ENCODE measurements around the gene B3GALT6.
A peak's percentile ranks its signal among the peaks of the same experiment; 100 is the strongest.

The B3GALT6 gene

GRCh38 chr1:1216770-1217620, 15.0 kb upstream of the B3GALT6 start:
- no peak for DNase-seq

GRCh38 chr1:1217621-1218523, 14.2 kb upstream of the B3GALT6 start:
- DNase-seq, result no peak

- no peak for DNase-seq
Observed at GRCh38 chr1:1218524-1219200, 13.4 kb upstream of the B3GALT6 start.

DNA sequence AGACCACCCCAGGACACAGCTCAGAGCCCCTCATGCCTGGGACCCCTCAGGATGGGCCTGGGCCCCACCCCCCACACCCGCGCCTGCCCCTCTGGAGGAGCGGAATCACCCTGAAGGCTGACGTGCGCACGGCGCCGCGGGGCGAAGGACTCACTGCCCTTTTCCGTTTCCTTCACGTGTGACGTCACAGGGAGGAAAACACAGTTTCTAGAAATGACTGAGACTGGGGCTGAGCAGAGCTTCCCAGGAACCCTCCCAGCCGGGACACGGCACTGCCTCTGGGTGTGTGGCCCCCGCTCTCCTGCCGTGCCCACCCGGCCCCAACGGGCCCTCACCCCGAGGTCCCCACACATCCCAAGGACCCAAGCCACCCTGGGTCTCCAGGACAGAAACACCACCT, 12.7 kb upstream of the B3GALT6 start:
- DNase-seq, result no peak

GRCh38 chr1:1220197-1220596, 11.8 kb upstream of the B3GALT6 start:
- DNase-seq, result no peak

GRCh38 chr1:1221887-1222574, 10.0 kb upstream of the B3GALT6 start:
- no peak for DNase-seq

DNA sequence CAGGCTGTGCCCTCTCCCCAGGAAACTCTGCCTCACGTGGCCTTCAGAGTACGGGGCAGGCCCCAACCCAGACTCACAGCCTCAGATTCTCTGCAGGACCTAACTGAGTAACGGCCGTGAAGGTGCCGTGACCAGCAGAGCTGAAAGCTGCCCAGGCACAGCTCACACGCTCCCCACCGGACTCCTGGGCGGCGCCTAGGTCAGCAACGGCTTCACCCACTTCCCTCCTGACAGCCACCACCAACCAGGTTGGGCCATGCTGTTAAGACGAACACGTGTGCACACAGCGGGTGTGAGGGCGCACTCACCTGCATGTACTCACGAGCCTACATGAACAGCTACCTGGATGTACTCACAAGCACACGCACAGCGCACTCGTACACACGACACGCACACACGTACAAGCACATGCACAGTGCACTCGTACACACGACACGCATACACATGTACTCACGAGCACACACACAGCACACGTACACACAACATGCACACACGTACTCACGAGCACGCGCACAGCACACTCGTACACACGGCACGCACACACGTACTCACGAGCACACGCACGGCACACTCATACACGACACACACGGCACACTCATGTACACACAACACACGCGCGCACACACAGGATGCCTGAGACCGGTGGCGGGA, 9.3 kb upstream of the B3GALT6 start:
- DNase-seq, result no peak

- DNase-seq, result no peak
Observed at GRCh38 chr1:1223321-1223720, 8.7 kb upstream of the B3GALT6 start.

DNA sequence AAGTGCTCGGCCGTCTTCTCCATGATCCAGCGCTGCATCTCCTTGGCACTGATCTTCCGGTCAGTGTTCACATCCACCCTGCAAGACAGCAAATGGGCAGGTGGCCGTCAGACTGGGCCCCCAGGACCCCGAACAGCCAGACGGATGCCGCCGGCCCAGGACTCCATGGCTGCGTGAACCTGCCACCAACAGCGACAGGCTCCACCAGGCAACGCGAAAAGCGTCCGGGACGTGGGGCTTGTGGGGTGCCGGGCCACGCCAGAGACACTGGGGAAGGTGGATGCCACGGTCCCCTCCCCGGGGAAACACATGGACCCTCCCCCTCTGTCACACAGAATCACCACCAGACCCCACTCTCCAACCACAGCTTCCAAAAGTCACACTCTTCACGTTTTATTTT, 8.1 kb upstream of the B3GALT6 start:
- no peak for DNase-seq

DNA sequence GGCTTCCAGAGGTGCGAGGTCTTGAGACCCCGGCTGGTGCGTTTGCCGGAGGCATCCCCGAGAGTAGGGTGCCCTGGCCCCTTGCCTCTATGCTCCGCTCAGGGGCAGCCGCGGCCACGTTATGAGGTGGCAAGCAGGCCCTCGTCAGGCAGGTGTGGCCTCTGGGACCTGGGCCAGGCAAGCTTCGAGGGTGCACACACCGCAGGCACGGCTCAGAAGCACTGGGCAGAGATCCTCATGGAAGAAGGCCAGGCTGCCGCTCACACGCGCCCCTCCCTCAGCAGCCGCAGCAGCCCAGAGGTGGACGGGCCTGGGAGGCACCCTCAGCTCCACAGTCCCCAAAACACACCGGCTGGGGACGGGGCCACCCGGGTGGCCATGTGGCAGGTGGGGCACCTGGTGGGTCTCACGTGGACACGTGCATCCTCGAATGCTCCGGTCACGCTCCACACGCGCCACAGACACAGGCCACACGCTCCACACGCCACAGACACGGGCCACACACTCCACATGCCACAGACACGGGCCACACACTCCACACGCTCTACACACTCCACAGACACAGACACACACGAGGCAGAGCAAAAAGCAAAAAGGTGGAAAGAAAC, 6.7 kb upstream of the B3GALT6 start:
- DNase-seq, result no peak

GRCh38 chr1:1225913-1226312, 6.1 kb upstream of the B3GALT6 start:
- no peak for DNase-seq

GRCh38 chr1:1226566-1227362, 5.3 kb upstream of the B3GALT6 start:
- no peak for DNase-seq

DNA sequence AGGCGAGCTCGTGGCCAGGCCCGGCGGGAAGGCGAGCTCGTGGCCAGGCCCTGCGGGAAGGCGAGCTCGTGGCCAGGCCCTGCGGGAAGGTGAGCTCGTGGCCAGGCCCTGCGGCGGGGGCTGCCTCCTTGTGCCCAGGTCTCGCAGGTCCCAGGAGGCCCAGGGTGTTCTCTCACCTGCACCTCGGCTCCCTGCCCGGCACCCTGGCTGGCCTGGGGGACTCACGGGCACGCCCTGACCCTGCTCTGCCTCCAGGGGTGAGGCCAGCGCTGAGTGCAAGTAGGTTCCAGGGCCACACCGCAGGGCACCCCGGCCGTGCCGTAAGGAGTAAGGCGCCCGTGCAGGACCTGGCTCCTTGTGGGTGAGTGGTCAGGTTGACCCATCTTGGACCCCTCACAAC, 4.7 kb upstream of the B3GALT6 start:
- DNase-seq, result no peak

- no peak for DNase-seq
Observed at GRCh38 chr1:1228187-1228586, 3.9 kb upstream of the B3GALT6 start.

- no peak for DNase-seq
Observed at GRCh38 chr1:1228596-1229321, 3.3 kb upstream of the B3GALT6 start.

- DNase-seq, result no peak
Observed at GRCh38 chr1:1229770-1230169, 2.3 kb upstream of the B3GALT6 start.

- no peak for DNase-seq
Observed at GRCh38 chr1:1230656-1231399, 1.2 kb upstream of the B3GALT6 start.

GRCh38 chr1:1231400-1232207, 433 bp upstream of the B3GALT6 start, which contains the start of gene SDF4:
Gene SDF4, minus strand, starts transcription at chr1:1232001. Its CDS starts 3,229 bp downstream, at chr1:1228772.
- peak; percentile 96 for DNase-seq
